Activated CD4-positive, alpha-beta memory T cell treated with anti-CD3 and anti-CD28 coated beads, Interleukin-2, amount 10 ng/mL, durations not matched to agents 7 days and 5 days (primary cell): ENCODE data around the gene PPM1L. TPM values are rescaled to one million over a fixed set of nuclear protein-coding genes. Genes with fewer than 3 reads are reported as not detected.

ENCODE experiments used
- CTCF ChIA-PET: fragments of 350-600 bp; sonication (Branson Sonifier 250); formaldehyde crosslinking; loops from one replicate; lab custom pipeline; 2021; ENCODE audit warnings: antibody characterized with exemption, inconsistent platforms; lab: Charles Lee
- POLR2A ChIA-PET: fragments of 350-600 bp; sonication (Branson Sonifier 250); formaldehyde crosslinking; loops from one replicate; lab custom pipeline; 2021; ENCODE audit warnings: antibody characterized with exemption; lab: Charles Lee
- DNase-seq: peaks from one replicate; pipeline ENCODE4 v3.0.0-alpha.2; 2020
- H3K27ac Mint-ChIP-seq: one replicate; pipeline ENCODE4 v1.8.0; 2021; ENCODE audit warnings: mild to moderate bottlenecking, mixed read lengths
- H3K27me3 Mint-ChIP-seq: one replicate; pipeline ENCODE4 v1.8.0; 2021; ENCODE audit warnings: mixed read lengths
- H3K36me3 Mint-ChIP-seq: one replicate; pipeline ENCODE4 v1.8.0; 2021; ENCODE audit warnings: low read depth, mixed read lengths
- H3K4me1 Mint-ChIP-seq: one replicate; pipeline ENCODE4 v1.8.0; 2021; ENCODE audit warnings: mixed read lengths
- H3K4me3 Mint-ChIP-seq: one replicate; pipeline ENCODE4 v1.8.0; 2021; ENCODE audit warnings: mild to moderate bottlenecking, mixed read lengths
- H3K9me3 Mint-ChIP-seq: one replicate; pipeline ENCODE4 v1.8.0; 2021; ENCODE audit warnings: mixed read lengths
- total RNA-seq, 2 experiments: library from RNA; stranded (reverse); gene quantifications; one replicate each; pipeline ENCODE4 v1.2.3, GENCODE V29; 2021

PPM1L gene
- total RNA-seq, 2 experiments from 2014 or later, result 5.9 TPM

DNA sequence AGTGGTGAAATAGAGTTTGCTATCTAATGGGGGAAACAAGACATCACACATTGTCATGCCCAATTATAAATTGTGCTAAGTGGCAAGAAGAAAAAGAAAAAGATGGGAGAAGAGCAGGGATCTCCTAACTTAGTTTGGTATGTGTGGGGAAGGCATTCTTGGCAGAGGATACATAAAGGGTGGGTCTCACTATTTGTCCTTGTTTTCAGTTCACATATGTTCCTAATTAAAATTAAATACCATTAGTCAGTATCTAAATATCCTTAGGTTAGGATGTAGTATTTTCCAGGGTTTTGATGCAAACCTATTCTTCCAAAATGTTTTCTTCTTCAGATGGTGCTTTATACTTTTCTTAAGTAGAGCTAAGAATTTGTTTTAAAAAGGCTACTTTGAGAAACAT, 175.4 kb downstream of the PPM1L start:
- POLR2A ChIA-PET, result no interaction called here
- CTCF ChIA-PET, result interaction anchor here (1.4 kb wide), 1 partner anchor 244 kb away, joined by 3 read pairs; no protein-coding TSS in a partner anchor
- H3K4me3 Mint-ChIP-seq, result no peak overlapping the region
- no peaks in the 10 kb centered on the region for H3K36me3 Mint-ChIP-seq
- DNase-seq, result no peak
- H3K4me1 Mint-ChIP-seq, result no peaks in the 10 kb centered on the region
- peaks cover 9% of the 10 kb centered on the region for H3K27me3 Mint-ChIP-seq
- H3K27ac Mint-ChIP-seq, result no peak overlapping the region
- no peaks in the 10 kb centered on the region for H3K9me3 Mint-ChIP-seq

DNA sequence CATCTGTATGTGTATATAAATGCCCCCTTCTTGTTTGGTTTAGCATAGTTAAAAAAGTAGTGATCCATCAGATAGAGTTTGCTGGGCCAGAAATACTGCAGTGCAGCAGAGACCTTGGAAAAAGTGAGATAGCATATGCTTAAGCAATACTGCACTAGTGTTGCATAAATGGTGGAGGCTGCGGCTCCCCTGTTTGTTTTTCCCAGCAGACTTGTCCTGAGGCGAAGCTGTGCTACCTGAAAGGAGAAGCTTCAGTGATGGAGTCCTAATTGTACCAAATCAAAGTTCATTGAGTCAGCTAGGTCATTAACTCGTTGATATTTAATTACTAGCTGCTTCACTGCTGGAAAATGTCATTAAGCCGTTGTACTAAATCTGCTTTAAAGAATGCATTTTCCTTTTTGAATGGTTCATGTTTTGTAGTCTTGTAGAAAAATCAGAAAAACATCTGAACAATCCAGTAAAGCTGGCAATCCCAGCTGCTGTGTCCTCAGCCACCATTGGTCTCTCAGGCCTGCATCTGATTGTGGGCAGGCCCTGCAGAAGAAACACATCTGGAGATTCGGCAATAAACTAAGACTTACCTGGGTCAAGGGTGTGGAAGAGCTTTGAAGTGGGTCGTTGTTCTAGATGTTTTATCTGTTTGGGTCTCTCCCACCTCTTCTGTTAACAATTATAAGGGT, 179.5 kb downstream of the PPM1L start:
- no peaks in the 10 kb centered on the region for H3K36me3 Mint-ChIP-seq
- no peaks in the 10 kb centered on the region for H3K4me1 Mint-ChIP-seq
- no peaks in the 10 kb centered on the region for H3K9me3 Mint-ChIP-seq
- CTCF ChIA-PET, result no interaction called here
- H3K27me3 Mint-ChIP-seq, result peaks cover 9% of the 10 kb centered on the region
- no peak overlapping the region for H3K4me3 Mint-ChIP-seq
- H3K27ac Mint-ChIP-seq, result no peak overlapping the region
- POLR2A ChIA-PET, result interaction anchor here (1.2 kb wide), 1 partner anchor 10 kb away, joined by 3 read pairs; no protein-coding TSS in a partner anchor
- no peak for DNase-seq

DNA sequence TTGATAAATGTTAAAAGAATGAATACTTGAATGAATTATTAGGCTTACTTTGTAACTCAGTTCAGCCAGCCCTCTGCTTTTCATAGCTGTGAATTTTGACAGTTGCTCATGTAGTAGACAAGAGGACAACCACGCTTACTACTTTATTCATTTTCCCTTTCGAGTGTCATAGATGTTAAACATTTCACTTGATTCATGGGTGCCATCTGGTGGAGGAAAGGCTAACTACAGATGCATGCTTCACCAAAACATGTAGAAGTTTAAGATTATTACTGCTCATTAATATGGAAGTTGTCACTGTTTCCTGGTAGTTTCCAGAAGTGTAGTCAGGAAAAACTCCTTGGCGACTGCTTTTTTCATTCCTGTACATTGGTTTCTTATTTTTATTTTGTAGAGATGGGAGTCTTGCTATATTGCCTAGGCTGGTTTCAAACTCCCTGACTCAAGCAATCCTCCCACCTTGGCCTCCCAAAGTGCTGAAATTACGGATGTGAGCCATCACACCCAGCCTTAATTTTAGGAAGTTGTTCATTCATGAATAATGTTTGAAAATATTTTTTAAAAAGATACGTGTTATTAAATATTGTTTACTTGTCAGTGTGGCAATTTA, 186.0 kb downstream of the PPM1L start:
- DNase-seq, result peak; percentile 70
- Mint-ChIP-seq H3K36me3 (no peaks in the 10 kb centered on the region), H3K4me1 (no peaks in the 10 kb centered on the region), H3K27me3 (no peaks in the 10 kb centered on the region), H3K27ac (no peak overlapping the region), H3K9me3 (no peaks in the 10 kb centered on the region), H3K4me3 (no peak overlapping the region)
- ChIA-PET CTCF (interaction anchor here (0.6 to 2.0 kb wide), 14 partner anchors 15 to 480 kb away, joined by 3 to 18 read pairs (median 4); partner anchors contain the start of gene PPM1L), POLR2A (interaction anchor here (1.0 kb wide), 1 partner anchor 234 kb away, joined by 3 read pairs; no protein-coding TSS in a partner anchor)

DNA sequence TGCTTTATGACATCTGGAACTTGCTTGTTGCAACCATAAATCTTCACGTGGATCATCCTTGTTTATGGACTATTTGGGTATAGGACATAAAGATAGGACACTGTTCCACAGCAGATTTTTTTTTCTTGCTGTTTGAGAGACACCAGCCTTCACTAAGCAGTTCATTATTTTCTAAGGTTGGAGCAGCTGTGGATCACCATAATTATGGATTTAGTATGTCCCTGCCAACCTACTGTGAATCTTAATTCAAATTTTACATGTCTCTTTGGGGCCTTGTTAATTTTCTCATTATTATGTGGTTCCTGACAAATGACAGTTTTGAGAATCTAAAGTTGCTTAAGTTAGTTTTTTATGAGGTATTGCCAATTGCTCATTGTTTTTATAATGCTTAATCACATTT, 188.0 kb downstream of the PPM1L start:
- Mint-ChIP-seq H3K27ac (no peak overlapping the region), H3K36me3 (no peaks in the 10 kb centered on the region), H3K9me3 (no peaks in the 10 kb centered on the region), H3K27me3 (no peaks in the 10 kb centered on the region), H3K4me3 (no peak overlapping the region), H3K4me1 (no peaks in the 10 kb centered on the region)
- ChIA-PET POLR2A (no interaction called here), CTCF (interaction anchor here (1.2 to 1.8 kb wide), 3 partner anchors 236 to 259 kb away, joined by 3 to 7 read pairs (median 5); no protein-coding TSS in a partner anchor)
- DNase-seq, result no peak

GRCh38 chr3:160945336-160945735, 189.3 kb downstream of the PPM1L start:
- Mint-ChIP-seq H3K27ac (no peak overlapping the region), H3K4me3 (no peak overlapping the region), H3K4me1 (no peaks in the 10 kb centered on the region), H3K36me3 (no peaks in the 10 kb centered on the region), H3K27me3 (no peaks in the 10 kb centered on the region), H3K9me3 (no peaks in the 10 kb centered on the region)
- ChIA-PET CTCF (no interaction called here), POLR2A (no interaction called here)
- no peak for DNase-seq

DNA sequence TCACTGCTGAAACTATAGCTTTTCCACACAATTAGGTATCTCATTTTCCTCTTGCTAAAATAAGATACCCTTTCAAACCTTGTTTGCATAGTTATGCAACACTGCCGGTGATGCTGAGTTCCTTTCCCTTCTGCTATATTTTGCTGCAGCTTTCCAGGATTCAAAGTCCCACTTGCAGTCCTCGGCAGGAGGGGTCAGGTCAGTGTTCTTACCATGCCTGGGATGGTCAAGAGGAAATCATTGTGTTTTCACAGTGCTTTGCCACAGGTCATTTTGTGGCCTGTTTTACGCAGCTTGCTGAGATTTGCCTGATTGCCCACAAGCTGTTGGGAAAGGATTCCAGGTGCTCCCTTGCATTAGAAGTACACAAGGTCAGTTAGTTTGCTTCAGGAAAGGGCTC, 192.2 kb downstream of the PPM1L start:
- H3K27me3 Mint-ChIP-seq, result peaks cover 5% of the 10 kb centered on the region
- ChIA-PET POLR2A (no interaction called here), CTCF (no interaction called here)
- H3K27ac Mint-ChIP-seq, result no peak overlapping the region
- no peaks in the 10 kb centered on the region for H3K4me1 Mint-ChIP-seq
- no peak for DNase-seq
- no peaks in the 10 kb centered on the region for H3K9me3 Mint-ChIP-seq
- no peak overlapping the region for H3K4me3 Mint-ChIP-seq
- no peaks in the 10 kb centered on the region for H3K36me3 Mint-ChIP-seq

DNA sequence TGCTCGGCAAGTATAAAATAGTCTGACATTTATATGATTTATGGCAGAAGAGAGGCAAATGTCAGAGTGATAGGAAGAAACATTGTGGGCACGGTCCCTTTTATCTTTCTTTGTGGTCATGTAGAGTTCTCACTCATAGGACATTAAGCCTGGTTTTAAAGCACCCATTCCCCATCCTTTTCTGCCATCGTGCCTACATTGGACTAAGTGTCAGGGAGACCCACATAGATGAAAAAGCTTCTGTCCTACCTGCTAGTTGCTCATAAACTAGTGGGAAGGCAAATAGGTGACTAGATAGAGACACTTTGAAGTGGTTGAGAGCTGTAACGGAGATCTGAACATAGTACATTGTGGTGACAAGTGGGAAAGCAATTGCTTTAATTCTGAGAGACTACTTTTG, 193.4 kb downstream of the PPM1L start:
- Mint-ChIP-seq H3K9me3 (no peaks in the 10 kb centered on the region), H3K27me3 (peaks cover 5% of the 10 kb centered on the region), H3K4me3 (no peak overlapping the region), H3K36me3 (no peaks in the 10 kb centered on the region), H3K27ac (no peak overlapping the region), H3K4me1 (no peaks in the 10 kb centered on the region)
- ChIA-PET POLR2A (no interaction called here), CTCF (no interaction called here)
- no peak for DNase-seq

DNA sequence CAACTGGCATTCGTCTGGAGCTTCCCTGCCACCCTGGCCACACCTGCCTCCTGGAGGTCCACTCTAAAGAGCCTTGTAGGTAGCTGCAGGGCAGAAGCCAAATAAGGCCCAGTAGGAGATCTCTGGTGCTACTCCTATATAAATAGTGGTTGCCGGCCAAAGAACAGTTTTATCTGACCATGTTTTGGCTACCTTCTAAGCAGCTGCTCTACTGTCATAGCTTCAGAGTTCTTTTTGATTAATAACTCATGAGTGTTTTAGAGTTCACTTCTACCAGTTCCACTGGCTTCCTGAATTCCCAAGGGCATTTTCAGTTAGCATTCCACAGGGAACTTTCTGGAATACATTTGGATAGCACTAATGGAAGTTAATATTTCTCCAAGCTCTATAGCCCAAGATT, 194.5 kb downstream of the PPM1L start:
- no peaks in the 10 kb centered on the region for H3K4me1 Mint-ChIP-seq

GRCh38 chr3:160950954-160951353, 194.9 kb downstream of the PPM1L start:
- Mint-ChIP-seq H3K9me3 (no peaks in the 10 kb centered on the region), H3K4me1 (no peaks in the 10 kb centered on the region), H3K36me3 (no peaks in the 10 kb centered on the region), H3K27ac (no peak overlapping the region), H3K27me3 (peaks cover 5% of the 10 kb centered on the region), H3K4me3 (no peak overlapping the region)
- no peak for DNase-seq
- CTCF ChIA-PET, result no interaction called here
- POLR2A ChIA-PET, result no interaction called here

More for the DNA sequence above, 194.5 kb downstream of the PPM1L start:
- H3K27me3 Mint-ChIP-seq, result peaks cover 5% of the 10 kb centered on the region
- ChIA-PET CTCF (no interaction called here), POLR2A (no interaction called here)
- H3K36me3 Mint-ChIP-seq, result no peaks in the 10 kb centered on the region
- H3K9me3 Mint-ChIP-seq, result no peaks in the 10 kb centered on the region
- no peak overlapping the region for H3K27ac Mint-ChIP-seq
- no peak overlapping the region for H3K4me3 Mint-ChIP-seq
- DNase-seq, result no peak

DNA sequence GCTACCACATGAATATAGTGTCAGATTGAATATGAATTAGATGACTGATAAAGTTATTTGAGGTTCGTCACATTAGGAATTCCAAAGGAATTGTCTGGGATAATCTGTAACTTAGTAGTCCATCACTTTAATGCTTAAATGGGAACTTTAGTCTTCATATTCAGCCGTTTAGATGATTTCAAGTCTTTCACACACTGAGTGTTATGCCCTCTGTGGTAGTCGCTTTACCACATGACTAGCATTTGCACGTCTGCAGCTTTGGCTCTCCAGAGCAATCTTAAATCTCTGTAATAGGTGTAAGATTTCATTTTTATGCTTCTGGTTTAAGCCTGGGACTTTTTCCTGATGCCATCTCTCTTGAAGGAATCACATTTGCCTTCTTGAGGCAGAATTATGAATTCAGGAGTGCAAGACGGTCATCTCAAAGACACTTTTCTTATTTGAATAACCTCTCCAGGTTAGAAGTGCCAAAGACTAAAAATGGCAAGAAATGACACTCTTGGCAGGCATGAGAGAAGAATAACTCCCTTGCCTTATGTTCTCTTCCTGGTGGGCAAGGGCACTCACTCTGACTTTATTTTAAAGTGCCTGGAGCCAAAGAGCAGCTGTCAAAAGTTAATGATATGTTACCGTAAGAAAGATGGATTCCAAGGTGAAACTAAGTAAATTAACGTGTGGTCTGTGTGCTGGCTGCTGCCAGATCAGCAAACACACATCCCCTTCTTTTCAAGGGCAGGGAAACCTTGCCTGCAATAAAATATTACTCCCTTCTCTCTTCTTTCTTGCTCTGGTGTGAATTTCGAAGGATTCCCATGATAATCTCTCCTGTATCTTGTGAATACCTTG, 195.8 kb downstream of the PPM1L start:
- DNase-seq, result no peak
- H3K27ac Mint-ChIP-seq, result no peak overlapping the region
- H3K27me3 Mint-ChIP-seq, result peaks cover 5% of the 10 kb centered on the region
- no peaks in the 10 kb centered on the region for H3K9me3 Mint-ChIP-seq
- no peaks in the 10 kb centered on the region for H3K4me1 Mint-ChIP-seq
- ChIA-PET CTCF (no interaction called here), POLR2A (no interaction called here)
- no peaks in the 10 kb centered on the region for H3K36me3 Mint-ChIP-seq
- no peak overlapping the region for H3K4me3 Mint-ChIP-seq

GRCh38 chr3:160953686-160954085, 197.7 kb downstream of the PPM1L start:
- no peaks in the 10 kb centered on the region for H3K9me3 Mint-ChIP-seq
- no peak for DNase-seq
- ChIA-PET CTCF (interaction anchor here (1.2 kb wide), 1 partner anchor 346 kb away, joined by 3 read pairs; no protein-coding TSS in a partner anchor), POLR2A (no interaction called here)
- no peaks in the 10 kb centered on the region for H3K36me3 Mint-ChIP-seq
- no peak overlapping the region for H3K27ac Mint-ChIP-seq
- no peaks in the 10 kb centered on the region for H3K4me1 Mint-ChIP-seq
- no peak overlapping the region for H3K4me3 Mint-ChIP-seq
- H3K27me3 Mint-ChIP-seq, result peaks cover 11% of the 10 kb centered on the region

- no peaks in the 10 kb centered on the region for H3K36me3 Mint-ChIP-seq
- H3K27ac Mint-ChIP-seq, result no peak overlapping the region
- ChIA-PET CTCF (interaction anchor here (0.9 to 1.6 kb wide), 3 partner anchors 265 to 456 kb away, joined by 3 to 17 read pairs (median 3); partner anchors contain the start of gene NMD3), POLR2A (no interaction called here)
- no peaks in the 10 kb centered on the region for H3K9me3 Mint-ChIP-seq
- no peak for DNase-seq
- peaks cover 11% of the 10 kb centered on the region for H3K27me3 Mint-ChIP-seq
- H3K4me3 Mint-ChIP-seq, result no peak overlapping the region
- no peaks in the 10 kb centered on the region for H3K4me1 Mint-ChIP-seq
Observed at GRCh38 chr3:160956785-160957184, 200.8 kb downstream of the PPM1L start.

DNA sequence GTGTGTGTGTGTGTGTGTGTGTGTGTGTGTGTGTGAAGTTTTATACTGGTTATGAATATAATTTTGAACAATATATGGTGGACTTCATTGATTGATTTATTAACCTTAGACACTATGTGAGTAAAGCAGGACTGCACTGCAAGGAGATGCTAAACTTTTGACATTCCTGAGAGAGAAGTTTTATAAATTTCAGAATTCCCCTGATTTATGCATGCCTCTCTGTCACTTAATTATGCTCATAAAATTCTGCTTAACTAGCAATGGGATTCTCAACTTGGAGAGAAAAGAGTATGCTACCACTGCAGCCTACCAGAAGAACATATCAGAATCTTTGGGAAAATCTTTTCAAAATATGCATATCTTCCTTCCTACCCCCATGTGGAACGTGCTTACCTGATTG, 204.5 kb downstream of the PPM1L start:
- no peaks in the 10 kb centered on the region for H3K36me3 Mint-ChIP-seq
- no peaks in the 10 kb centered on the region for H3K4me1 Mint-ChIP-seq
- no peak overlapping the region for H3K27ac Mint-ChIP-seq
- H3K27me3 Mint-ChIP-seq, result peaks cover 5% of the 10 kb centered on the region
- POLR2A ChIA-PET, result no interaction called here
- DNase-seq, result no peak
- CTCF ChIA-PET, result no interaction called here
- H3K4me3 Mint-ChIP-seq, result no peak overlapping the region
- no peaks in the 10 kb centered on the region for H3K9me3 Mint-ChIP-seq
